ENCODE results near the gene POLR1A. TPM values are rescaled to one million over a fixed set of nuclear protein-coding genes. Genes with fewer than 3 reads are reported as not detected.

POLR1A gene
- total RNA-seq, 4 donors from 2014 or later: 10.9 to 38.8 (median 17.7) TPM

GRCh38 chr2:85997017-85997970 is 108.4 kb downstream of the POLR1A start:
- intact Hi-C loops (cut with DNase I; ENCODE audit: low total_unique reads): no loop called here
- DNase-seq: peak; percentile 79 to 80
- H3K4me1 ChIP-seq: peaks cover 12 to 24% of the 10 kb centered on the region in 2 donors
- H3K9me3 ChIP-seq: no peaks in the 10 kb centered on the region
- peak overlapping the region; percentile 87 to 89 for H3K27ac ChIP-seq
- H3K27me3 ChIP-seq: no peaks in the 10 kb centered on the region
- no peak overlapping the region for H3K4me3 ChIP-seq
- H3K36me3 ChIP-seq: no peaks in the 10 kb centered on the region
- TF ChIP-seq POLR2A (IDR thresholded peaks at IDR 0.05) (no peak), CTCF (IDR thresholded peaks at IDR 0.05) (no peak)

- DNase-seq: no peak
- Histone ChIP-seq H3K36me3 (no peaks in the 10 kb centered on the region), H3K27me3 (no peaks in the 10 kb centered on the region), H3K4me1 (peaks cover 12 to 24% of the 10 kb centered on the region in 2 donors), H3K9me3 (no peaks in the 10 kb centered on the region), H3K27ac (peak overlapping the region; percentile 87 to 89), H3K4me3 (no peak overlapping the region)
- intact Hi-C loops (cut with DNase I; ENCODE audit: low total_unique reads): no loop called here
- TF ChIP-seq CTCF (IDR thresholded peaks at IDR 0.05): no peak
- TF ChIP-seq POLR2A (IDR thresholded peaks at IDR 0.05): no peak
Observed at GRCh38 chr2:85996591-85996990, 109.1 kb downstream of the POLR1A start.

DNA sequence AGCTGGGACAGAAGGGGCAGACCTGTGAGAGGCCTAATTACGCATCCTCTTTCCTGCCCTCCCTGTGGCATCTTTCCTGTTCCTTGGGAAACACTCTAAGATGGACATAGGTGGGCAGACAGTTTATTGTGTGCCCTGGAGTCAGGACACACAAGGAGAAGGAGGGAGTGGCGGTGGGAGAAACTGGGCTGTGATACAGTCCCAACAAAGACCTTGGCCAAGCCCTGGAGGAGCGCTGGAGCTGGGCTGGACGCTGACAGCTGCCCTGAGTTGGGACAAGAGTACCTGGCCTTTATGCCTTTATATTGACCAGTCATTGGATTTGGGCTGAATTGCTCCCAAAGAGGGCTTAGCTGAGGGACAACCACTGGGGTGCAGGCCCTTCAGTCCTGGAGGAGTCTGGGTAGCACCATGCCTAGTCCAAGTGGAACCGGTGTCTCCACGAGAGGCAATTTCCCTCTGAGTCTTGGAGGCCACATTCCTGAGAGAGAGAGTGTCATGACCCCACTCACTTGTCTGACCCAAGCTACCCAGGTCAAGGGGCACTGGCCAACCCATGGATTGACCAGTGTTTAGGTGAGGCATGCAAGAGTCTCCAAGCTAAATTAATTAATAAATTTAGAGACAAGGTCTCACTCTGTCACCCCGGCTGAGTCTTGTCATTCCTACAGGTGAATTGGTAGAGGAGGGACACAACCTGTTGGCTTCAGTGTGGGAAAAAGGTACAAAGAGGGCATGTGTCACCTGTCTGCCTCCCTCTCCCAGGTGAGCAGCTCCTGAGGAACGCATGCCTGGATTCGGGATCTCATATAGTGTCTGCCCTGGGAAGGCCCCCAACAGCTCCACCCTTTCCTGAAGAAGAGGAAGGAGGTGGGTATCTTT is 109.8 kb downstream of the POLR1A start:
- H3K36me3 ChIP-seq: no peaks in the 10 kb centered on the region
- H3K27me3 ChIP-seq: no peaks in the 10 kb centered on the region
- no peaks in the 10 kb centered on the region for H3K9me3 ChIP-seq
- intact Hi-C loops (cut with DNase I; ENCODE audit: low total_unique reads): no loop called here
- H3K4me3 ChIP-seq: no peak overlapping the region
- TF ChIP-seq POLR2A (IDR thresholded peaks at IDR 0.05) (no peak), CTCF (IDR thresholded peaks at IDR 0.05) (no peak)
- DNase-seq: no peak
- H3K4me1 ChIP-seq: peaks cover 12 to 24% of the 10 kb centered on the region in 2 donors
- peak overlapping the region; percentile 87 to 89 for H3K27ac ChIP-seq

DNA sequence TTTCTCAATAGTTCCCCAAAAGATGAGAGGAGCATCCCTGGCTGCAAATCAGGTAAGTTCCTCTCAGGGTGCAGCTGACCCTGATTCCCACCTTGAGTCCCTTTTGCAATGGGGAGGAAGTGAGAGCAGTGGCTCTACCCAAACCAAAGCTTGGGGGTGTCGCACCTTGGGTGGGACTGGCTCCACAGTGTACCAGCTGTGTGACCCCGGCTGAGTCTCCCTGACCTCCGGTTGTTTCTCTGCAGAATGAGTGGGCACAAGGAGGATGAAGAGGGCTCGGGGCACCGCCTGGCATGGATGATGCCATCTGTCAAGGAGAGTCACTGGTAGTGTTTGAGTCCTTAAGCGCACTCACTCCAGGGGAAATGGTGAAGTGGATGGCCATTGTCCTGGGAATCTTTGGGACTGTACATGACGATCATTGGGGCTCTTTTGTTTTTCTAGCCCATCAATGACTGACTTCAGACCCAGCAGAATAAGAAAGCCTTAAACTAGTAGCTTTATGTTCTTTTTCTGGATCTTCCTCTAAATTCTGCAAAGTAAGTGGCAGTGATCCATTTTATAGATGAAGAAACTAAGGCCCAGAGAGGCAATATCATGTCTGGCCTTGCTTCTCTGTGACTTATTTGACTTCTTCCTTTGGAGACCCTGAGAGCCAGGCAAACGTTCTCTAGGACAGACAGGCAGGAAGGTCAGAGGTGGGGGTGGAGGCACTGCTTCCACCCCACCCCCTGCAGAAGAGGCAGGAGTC is 110.6 kb downstream of the POLR1A start:
- DNase-seq: no peak
- intact Hi-C loops (cut with DNase I; ENCODE audit: low total_unique reads): no loop called here
- peaks cover 12 to 24% of the 10 kb centered on the region in 2 donors for H3K4me1 ChIP-seq
- H3K27me3 ChIP-seq: no peaks in the 10 kb centered on the region
- TF ChIP-seq POLR2A (IDR thresholded peaks at IDR 0.05): no peak
- TF ChIP-seq CTCF (IDR thresholded peaks at IDR 0.05): no peak
- no peak overlapping the region for H3K4me3 ChIP-seq
- H3K9me3 ChIP-seq: no peaks in the 10 kb centered on the region
- H3K27ac ChIP-seq: peak overlapping the region in 1 of 2 donors; percentile 4
- H3K36me3 ChIP-seq: no peaks in the 10 kb centered on the region
